ENCODE results near the gene CDH22.

Gene CDH22, protein sequence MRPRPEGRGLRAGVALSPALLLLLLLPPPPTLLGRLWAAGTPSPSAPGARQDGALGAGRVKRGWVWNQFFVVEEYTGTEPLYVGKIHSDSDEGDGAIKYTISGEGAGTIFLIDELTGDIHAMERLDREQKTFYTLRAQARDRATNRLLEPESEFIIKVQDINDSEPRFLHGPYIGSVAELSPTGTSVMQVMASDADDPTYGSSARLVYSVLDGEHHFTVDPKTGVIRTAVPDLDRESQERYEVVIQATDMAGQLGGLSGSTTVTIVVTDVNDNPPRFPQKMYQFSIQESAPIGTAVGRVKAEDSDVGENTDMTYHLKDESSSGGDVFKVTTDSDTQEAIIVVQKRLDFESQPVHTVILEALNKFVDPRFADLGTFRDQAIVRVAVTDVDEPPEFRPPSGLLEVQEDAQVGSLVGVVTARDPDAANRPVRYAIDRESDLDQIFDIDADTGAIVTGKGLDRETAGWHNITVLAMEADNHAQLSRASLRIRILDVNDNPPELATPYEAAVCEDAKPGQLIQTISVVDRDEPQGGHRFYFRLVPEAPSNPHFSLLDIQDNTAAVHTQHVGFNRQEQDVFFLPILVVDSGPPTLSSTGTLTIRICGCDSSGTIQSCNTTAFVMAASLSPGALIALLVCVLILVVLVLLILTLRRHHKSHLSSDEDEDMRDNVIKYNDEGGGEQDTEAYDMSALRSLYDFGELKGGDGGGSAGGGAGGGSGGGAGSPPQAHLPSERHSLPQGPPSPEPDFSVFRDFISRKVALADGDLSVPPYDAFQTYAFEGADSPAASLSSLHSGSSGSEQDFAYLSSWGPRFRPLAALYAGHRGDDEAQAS

DNA sequence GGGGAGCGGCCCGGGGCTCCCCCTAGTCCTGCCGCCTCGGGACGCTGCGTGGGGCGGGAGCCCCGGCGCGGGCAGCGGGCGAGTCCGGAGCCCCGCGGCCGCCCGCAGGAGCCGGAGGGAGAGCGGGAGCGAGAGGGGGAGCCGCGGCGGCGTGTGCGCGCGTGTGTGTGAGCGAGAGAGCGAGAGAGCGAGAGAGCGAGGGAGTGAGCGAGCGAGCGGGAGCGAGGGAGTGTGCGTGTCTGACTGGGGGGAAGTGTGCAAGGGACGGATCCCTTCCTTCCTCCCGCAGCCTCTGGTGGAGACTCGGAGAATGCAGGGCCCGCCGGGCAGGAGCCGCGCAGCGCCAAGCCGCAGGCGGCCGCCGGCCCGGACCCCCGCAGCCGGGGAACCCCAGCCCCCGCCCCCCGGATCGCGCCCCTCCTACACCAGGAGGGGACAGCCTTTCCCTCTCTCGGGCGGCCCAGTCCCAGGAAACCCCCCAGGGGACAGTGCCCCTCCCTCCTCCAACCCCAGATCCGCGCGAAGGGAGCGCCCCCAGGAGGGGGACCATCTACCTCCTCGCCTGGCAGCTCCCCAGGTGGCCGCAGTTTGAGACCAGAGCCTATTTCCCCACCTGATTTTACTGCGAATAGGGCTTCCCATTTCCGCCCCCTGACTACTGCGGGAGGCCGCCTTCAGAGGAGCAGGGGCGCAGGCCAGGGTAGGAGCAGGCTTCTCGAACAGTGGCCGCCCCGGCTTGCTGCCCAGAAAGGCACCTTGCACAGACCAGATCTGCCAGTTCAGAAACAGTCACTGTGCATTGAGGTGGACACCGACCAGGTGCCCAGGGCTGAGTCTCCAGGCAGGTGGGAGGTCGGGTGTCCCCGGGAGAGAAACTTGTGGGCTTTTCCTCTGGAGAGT lies at the start of gene CDH22:
Gene CDH22 (minus strand): TSS at position 241 of the 900 bp plus-strand sequence. CDS start 57,204 bp downstream, outside the sequence.
- DNase-seq (ENCODE audit: low read depth): no peak

DNA sequence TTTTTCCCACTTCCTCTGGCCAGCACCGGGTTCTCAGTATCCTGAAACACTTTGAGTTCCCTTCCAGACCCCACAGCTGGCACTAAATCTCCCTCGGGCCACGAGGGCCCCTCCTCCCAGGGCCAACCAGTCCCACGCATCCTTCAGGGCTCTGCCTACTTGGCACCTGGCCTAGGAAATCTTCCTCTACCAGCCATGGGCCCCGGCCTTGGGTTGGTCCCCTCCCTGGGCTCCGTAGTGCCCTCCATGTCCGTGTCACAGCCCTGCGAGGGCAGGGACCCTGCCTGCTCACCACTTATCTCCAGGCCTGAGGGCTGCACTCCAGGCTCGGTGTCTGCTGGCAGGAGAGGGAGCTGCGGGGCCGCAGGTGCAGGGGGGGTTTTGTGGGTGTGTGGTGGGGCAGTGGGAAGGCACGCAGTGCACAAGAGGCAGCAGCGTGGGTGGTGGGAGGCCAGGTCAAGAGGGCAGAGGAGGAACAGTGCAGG lies 48.8 kb upstream of the CDH22 start:
- no peak for DNase-seq (ENCODE audit: low read depth)

DNA sequence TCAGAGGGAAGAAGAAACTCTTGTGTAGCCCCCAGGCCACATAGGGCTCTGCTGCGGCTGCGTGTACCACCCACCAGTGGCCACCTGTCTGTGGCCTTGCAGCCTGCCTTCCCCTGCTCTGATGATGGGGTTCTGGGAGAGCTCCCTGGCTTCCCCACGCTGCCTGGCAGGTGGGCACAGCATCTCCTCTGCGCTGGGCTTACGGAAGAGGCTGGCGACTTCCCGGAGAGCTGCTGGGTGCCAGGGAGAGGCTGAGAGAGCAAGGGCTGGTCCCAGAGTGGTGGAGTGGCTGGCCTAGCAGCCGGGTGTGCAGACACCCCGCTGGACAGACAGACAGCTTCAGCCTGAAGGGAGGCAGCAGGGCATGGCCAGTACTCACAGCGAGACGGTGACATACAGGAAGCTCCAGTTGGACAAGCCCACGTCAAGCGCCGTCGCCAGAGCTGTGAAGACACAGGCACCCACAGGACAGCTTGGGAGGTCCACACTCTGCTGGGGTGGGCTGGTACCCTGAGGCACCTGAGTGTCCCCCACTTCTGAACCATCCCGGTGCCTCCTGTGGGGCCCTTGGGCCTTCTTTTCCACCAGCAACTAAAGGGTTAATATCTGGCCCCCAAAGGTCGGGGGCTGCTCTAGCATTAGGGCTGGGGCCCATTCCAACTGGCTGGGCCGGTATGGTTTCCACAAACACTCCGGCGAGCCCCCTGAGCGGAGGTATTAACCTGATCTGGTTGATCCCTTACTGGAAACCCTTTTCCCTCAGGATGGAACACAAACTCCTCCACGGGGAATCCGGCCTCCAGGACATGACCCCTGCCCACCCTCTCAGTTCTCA lies 48.1 kb upstream of the CDH22 start:
- DNase-seq (ENCODE audit: low read depth): no peak

DNA sequence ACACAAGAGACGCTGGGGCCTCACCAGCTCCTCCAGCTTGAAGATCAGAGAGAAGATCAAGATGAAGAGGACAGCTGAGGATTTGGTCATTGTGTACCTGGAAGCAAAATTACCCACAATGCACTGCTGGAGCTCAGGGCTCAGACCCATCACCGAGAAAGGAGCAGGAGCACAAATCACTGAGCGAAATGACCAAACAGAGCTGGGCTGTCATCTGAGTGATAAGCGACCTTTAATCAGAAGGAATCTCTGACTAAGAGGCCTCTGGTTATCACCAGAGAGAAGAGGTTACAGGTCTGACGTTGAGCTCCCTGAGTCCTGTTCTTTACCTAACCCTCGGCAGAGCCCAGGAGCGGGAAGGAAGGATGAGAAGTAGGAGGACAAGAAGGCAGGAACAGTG lies 47.5 kb upstream of the CDH22 start:
- no peak for DNase-seq (ENCODE audit: low read depth)

DNA sequence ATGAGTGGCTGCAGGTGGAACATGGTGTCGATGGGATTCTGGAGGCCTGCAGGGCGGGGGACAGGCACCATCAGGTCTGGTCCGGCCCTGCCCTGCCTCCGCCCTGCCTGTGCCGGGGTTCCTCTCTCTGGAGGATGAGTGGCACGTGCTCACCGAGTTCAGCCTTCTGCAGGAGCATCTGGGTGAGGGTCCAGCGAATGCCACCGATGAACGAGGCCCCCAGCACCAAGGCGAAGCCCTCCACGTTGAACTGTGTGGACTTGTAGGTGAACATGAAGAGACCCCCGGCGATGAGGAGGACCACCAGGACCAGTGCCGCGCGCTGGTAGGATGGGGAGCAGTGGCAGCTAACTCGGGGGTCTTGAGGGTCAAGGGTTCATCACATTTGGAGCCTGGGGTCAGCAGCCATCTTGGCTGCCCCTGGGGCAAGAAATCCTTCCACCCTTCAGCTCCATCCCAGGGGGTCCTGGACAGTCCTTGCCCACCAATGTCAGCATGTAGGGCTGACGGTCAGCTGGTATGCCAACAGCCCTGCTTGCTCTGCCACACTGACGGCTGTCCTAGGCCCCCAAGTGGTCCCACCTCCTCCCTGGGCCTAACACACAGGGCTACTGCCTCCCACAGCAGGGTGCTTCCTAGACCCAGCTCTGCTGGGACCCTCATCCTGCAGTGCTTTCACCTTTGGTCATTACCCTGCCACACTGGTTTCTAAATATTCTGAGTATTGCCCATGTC lies 46.8 kb upstream of the CDH22 start:
- DNase-seq (ENCODE audit: low read depth): no peak

DNA sequence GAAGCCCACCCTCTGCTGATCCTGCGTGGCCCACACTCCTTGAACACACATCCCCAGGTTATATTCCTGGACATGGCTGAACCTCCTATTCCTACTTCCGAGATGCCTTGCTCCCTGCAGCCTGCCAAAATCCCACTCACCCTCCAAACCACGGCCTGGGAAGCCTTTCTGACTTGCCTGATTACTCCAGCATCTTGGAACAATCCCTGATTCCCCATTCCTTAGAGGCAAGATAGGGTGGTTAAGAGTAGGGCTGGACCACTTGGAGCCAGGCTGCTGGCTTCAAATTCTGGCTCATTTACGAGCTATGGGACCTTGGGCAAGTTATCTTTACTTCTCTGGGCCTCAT lies 45.9 kb upstream of the CDH22 start:
- DNase-seq (ENCODE audit: low read depth): no peak

DNA sequence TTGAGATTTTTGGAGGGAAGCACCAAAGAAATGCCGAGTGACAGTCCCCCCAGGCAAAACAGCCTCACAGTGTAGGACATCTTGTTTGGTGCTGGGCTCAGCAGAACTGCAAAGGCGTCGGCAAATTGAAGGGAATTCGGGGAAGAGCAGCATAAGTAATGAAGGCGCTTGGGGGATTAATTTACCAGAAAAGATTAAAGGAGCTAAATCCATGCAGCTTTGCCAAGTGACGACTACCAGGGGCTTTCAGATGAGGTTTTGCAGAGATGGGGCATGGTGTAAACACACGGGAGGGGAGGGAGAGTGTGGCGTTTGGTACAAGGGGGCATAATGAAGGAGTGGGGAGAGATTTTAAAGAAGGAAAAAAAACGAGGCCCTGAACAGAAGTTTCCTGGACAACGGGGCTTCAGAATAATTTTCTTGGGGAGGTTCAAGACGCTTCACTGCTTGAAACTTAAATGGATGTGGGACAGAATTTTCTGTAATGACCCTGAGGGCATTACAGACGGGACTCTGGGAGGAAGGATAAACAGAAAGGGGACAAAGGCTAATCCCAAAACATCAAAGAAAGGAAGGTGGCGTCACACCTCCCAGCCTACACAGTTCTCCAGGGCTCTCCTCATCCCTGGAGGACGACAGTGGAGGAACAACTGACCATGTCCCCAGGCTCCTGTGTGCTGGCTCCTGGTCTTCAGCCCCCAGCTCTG lies 45.4 kb upstream of the CDH22 start:
- no peak for DNase-seq (ENCODE audit: low read depth)

DNA sequence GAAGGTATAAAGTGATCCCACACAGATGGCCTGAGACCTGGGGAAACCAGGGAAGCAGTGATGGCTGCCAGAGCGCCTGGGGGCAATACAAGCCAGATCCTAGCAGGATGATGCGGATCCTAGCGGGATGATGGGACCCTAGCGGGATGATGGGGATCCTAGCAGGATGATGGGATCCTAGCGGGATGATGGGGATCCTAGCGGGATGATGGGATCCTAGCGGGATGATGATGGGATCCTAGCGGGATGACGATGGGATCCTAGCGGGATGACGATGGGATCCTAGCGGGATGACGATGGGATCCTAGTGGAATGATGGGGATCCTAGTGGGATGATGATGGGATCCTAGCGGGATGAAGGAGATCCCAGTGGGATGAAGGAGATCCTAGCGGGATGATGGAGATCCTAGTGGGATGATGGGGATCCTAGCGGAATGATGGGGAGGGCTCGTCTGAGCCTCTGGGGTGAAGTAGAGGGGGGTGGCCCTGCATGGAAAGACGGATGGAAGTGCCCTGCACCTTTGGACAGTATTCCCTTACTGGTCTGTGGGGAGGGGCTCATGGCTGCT lies 44.2 kb upstream of the CDH22 start:
- no peak for DNase-seq (ENCODE audit: low read depth)

DNA sequence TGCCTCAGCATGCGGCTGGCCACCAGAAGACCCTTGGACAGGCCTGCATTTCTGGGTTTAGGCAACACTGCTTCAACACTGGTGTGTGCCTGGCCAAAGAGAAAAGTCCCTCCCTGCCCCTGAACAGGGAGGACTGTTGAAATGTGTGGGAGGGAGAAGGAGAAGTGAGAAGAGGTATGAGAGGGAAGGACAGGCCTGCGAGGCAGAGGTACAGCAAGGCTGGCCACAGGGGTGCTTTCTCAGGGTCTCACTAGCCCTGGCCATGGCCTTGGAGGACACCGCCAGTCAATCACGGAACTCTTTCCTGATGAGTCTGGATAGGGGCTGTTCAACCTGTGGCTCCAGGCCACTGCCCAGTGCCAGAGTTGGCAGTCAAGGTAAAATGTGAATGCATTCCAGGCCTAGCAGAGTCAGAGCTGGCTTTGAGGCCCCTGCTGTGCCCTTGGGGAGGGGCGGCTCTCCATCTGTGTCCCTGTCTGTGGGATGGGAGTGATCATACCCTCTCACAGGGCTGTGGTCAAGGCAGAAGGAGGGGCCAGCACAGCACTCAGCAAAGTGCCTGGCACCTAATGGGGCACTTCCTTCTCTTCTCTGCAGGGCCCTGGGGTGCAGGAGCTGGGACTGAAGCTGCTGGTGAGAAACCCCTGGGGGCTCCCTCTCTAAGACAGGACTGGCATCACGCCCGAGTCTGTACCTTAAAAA lies 43.2 kb upstream of the CDH22 start:
- DNase-seq (ENCODE audit: low read depth): no peak

DNA sequence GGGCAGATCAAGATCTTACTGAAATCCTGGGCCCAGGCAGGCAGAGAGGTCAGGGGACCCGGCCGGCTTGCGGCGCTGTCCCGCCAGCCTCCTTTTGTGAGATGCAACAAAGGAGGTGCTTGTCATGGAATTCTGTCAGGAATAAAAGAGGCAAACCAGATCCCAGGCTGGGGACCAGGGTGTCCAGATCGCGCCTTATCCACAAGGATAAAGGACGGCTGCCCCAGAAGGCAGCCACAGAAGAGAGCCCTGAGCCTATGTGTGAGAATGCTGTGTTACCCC lies 42.6 kb upstream of the CDH22 start:
- no peak for DNase-seq (ENCODE audit: low read depth)

DNA sequence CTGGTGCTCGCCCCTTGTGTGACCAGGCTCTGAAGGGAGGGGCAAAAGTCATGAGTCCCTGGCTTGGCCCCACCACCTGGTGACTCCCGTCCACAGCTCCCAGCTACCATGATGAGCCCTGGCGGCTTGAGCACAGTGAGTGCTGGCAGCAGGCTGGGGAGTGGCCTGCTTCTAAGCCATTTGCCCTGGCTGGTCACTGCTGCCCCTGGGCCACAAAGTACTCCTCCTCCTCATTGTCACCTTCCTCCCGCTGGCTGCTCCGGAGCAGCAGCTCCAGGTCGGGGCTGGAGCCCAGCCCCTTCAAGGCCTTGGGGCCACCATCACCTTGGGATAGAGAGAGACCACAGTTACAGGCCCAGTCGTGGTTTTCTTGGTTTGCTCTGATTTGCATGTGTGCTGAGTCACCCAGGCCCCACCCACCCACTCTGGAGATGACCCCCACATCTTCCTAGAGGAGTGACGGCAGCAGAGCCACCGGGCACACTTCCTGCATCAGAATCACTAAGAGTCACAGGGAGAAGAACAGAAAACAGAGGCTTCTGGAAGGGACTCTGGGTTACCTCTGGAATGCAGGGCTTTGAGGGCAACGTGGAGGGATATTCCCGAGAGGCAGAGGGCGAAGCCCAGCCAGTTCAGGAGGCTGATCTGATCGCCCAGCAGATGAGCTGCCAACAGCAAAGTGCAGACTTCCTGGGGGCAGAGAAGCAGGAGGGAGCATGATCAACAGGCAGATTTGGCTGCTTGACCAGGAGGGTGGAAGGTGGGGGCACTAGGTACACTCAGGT lies 42.1 kb upstream of the CDH22 start:
- DNase-seq (ENCODE audit: low read depth): no peak

DNA sequence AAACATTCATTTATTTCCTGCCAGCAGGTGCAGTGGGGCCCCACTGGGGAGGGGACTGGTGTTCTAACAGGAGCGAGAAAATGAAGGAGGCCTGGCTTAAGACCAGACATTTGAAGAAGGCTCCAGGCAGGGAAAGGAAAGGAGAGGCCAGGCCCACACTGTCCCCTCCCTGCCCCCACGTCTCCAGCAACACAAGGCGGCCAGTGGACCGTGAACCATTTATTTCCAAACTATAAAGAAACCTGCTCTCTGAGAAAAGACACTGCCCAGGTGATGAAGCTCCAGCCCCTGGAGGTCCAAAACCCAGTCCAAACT lies 41.4 kb upstream of the CDH22 start:
- DNase-seq (ENCODE audit: low read depth): no peak

DNA sequence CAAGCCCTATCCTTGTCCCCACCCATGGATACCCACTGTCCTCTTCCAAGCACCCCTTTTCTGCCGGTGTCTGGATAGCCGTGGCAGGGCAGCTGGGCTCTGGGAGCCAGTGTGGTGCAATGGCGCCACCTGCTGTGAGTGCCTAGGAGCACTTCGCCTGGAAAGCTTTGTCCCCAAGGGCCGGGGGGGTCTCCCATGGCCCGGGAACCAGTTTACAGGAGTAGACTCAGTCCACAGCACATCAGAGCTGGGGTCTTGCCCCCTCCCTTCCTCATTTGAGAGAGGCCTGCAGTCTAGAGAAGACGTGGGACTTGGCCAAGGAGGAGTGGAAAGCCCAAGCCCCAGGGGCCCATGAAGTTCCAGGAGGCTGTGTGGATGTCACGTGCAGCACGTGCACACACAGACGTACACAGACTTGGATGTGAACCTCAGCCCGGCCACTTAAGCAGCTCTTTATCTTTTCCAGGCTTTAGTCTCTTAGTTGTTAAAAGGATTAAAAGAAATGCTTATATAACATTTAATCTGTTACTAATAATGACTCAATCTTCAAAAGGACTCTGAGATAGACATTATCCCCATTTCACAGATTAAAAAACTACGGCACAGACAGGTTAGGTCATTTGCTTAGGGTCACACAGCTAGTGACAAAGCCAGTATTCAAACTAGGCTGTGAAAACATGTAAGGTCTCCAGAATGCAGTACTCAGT lies 40.9 kb upstream of the CDH22 start:
- DNase-seq (ENCODE audit: low read depth): peak; percentile 24

DNA sequence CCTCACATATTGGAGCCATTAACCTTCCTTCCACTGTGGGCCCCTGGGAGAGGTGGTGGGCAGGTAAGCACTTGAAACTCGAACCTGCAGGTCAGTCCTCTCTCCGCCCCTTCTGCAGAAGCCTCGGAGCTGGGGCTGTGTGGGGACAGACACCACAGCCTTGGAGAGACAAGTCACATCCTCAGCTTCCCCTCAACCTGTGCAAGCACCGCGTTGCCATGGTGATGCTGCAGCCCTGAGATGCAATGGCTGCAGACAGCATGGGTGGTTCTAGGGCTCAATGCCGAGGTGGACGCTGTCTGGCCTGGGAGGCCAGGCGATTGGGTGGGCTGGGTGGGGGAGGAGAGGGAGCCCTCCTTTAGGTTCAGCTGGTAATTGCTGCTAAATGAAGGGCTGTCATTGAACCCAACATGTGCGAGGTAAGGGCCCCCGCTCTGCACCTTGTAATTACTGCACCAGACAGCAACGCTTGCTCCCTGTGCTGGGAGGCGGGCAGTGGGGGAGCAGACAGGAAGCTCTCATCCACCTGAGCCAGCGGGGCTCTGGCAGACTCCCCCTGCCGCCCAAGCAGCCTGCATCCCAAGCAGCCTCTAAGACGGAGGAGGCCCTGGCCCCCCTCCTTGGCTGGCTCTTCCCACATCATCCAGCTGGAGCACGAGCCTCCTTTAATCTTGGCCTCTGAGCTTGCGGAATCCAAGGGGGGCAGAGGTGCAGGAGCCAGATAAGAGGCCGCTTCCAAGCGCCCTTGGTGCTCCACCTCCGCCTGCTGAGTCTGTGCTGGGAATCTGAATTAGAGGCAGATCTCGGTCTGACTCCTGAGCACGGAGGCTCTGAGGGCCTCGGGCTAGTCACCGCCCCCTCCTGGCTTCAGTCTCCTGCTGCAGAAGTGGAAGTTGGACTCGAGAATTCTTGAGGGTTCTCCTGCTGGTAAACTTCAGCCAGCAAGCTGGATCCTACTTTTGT lies 39.8 kb upstream of the CDH22 start:
- no peak for DNase-seq (ENCODE audit: low read depth)

DNA sequence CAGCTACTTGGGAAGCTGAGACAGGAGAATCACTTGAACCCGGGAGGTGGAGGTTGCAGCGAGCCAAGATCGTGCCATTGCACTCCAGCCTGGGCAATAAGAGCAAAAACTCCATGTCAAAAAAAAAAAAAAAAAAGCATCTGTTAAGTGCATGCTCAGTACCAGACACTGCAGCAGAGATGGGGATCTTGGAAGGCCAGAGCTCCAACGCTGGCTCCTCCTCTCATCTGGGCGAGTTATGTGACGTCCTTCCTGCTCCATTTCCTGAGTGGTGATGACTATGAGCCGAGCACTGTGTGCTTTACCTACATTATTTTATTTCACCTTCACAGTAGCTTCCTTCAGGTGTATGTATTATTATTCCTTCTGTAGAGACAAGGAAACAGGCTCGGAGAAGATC lies 38.5 kb upstream of the CDH22 start:
- no peak for DNase-seq (ENCODE audit: low read depth)

DNA sequence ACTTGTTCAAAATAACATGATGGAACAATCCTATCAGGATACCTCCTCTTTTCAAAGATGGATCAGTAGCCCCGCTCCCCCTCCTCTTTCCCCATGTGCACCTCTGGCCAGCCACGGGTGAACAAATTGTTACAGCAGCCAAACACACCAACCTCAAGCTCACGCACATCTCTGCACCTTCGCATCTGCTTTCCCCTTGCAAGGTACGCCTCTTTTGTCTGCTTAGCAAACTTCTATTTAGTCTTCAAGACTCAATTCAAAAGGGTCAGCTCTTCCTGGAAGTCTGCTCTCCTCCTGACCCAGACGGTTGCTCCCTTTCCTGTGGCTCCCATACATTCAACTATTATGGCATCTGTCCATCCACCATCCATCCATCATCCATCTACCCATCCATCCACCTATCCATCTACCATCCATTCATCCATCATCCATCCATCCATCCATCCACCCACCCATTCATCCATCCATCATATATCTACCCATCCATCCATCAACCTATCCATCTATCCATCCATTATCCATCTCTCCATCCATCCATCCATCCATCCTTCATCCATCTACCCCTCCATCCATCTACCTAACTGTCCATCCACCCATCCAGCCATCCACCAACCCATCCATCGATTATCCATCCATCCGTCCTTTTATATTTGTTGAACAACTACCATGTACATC lies 36.3 kb upstream of the CDH22 start:
- no peak for DNase-seq (ENCODE audit: low read depth)

Measured in stimulated activated CD8-positive, alpha-beta memory T cell treated with anti-CD3 and anti-CD28 coated beads, Interleukin-4, amount 100 ng/mL, for 24 hours (primary cell).